OCI-LY3 (cell line): ENCODE measurements around the gene BRD2.
A peak's percentile ranks its signal among the peaks of the same experiment; 100 is the strongest.

Experiments used
- H2AFZ ChIP-seq: fragments of 200-600, 300-600 bp; shearing (Covaris generic); 2 replicates; pipeline ENCODE4 v1.6.0; 2014; ENCODE audit warnings: antibody characterized with exemption, low read depth, low read length
- H3K27ac ChIP-seq: fragments of 200-600, 300-600 bp; sonication (generic); 2 replicates; pipeline ENCODE4 v1.5.1; 2014; ENCODE audit warnings: mild to moderate bottlenecking, low read length, moderate library complexity, mixed read lengths
- H3K27me3 ChIP-seq: fragments of 200-600, 300-600 bp; sonication (generic); 2 replicates; pipeline ENCODE4 v1.6.1; 2014; ENCODE audit warnings: low read depth, low read length, mixed read lengths
- H3K36me3 ChIP-seq: fragments of 200-600, 300-600 bp; sonication (generic); replicated peaks from 2 replicates; pipeline ENCODE3; 2014; ENCODE audit warnings: low read depth, low read length, mixed read lengths
- H3K4me1 ChIP-seq: fragments of 300-600, 200-600 bp; sonication (generic); 2 replicates; pipeline ENCODE4 v1.6.1; 2014; ENCODE audit warnings: low read length, mixed read lengths
- H3K4me2 ChIP-seq: fragments of 200-600, 300-600 bp; sonication (generic); 2 replicates; pipeline ENCODE4 v1.6.1; 2014; ENCODE audit warnings: low read length, mixed read lengths
- H3K4me3 ChIP-seq: fragments of 300-600, 200-600 bp; sonication (generic); 2 replicates; pipeline ENCODE4 v1.5.1; 2014; ENCODE audit warnings: antibody characterized with exemption, mild to moderate bottlenecking, low read length, moderate library complexity
- H3K79me2 ChIP-seq: fragments of 300-600, 200-600 bp; shearing (Covaris generic); 2 replicates; pipeline ENCODE4 v1.6.1; 2014; ENCODE audit warnings: mild to moderate bottlenecking, low read length, mixed read lengths
- H3K9ac ChIP-seq: fragments of 300-600, 200-600 bp; shearing (Covaris generic); 2 replicates; pipeline ENCODE4 v1.6.0; 2014; ENCODE audit warnings: mild to moderate bottlenecking, low read length, moderate library complexity
- H3K9me3 ChIP-seq: fragments of 200-600, 300-600 bp; shearing (Covaris generic); 2 replicates; pipeline ENCODE4 v1.6.1; 2014; ENCODE audit warnings: low read length, mixed read lengths; ENCODE audit not compliant: insufficient read depth
- H4K20me1 ChIP-seq: fragments of 200-600, 300-600 bp; sonication (generic); 2 replicates; pipeline ENCODE4 v1.6.1; 2016; ENCODE audit warnings: low read length, mixed read lengths; ENCODE audit not compliant: insufficient read depth
- EZH2phosphoT487 ChIP-seq: fragments of 200-600 bp; shearing (Covaris generic); IDR thresholded peaks from 2 replicates; pipeline ENCODE4 v1.6.1; 2018; ENCODE audit warnings: antibody characterized with exemption, mixed run types, low read depth
- TF ChIP-seq, protein P1 (sequence below): fragments of 200-600, 300-600 bp; sonication (generic); IDR thresholded peaks from 2 replicates; pipeline ENCODE4 v1.5.1; 2014; ENCODE audit warnings: antibody characterized with exemption, low read length, low read depth

BRD2 gene

DNA sequence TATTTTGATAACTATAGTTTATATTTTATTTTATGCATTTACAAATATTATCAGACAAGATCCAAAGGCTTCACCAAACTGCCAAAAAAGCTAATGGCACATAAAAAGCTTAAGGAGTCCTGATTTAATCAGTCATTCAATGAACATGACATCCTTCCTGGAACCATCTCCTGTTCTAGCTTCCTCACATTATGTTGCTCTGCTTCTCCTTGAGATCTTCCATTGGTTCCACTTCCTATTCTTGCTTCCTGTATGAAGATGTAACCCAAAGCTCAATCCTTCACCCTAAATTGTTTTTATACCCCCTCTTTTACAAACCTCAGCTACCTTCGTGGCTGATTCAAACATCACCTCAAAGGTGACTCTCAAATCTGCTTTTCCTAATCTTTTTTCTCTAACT lies 4.5 kb upstream of the BRD2 start:
- no peaks in the 10 kb centered on the region for H3K9me3 ChIP-seq
- H3K9ac ChIP-seq: no peak overlapping the region
- H3K27me3 ChIP-seq: no peaks in the 10 kb centered on the region
- H3K27ac ChIP-seq: no peak overlapping the region
- H4K20me1 ChIP-seq: peaks cover 27% of the 10 kb centered on the region
- peak overlapping the region; percentile 25; the same call in 1 of the 2 replicates for H3K4me2 ChIP-seq
- H2AFZ ChIP-seq: no peak overlapping the region
- TF ChIP-seq, protein P1, sequence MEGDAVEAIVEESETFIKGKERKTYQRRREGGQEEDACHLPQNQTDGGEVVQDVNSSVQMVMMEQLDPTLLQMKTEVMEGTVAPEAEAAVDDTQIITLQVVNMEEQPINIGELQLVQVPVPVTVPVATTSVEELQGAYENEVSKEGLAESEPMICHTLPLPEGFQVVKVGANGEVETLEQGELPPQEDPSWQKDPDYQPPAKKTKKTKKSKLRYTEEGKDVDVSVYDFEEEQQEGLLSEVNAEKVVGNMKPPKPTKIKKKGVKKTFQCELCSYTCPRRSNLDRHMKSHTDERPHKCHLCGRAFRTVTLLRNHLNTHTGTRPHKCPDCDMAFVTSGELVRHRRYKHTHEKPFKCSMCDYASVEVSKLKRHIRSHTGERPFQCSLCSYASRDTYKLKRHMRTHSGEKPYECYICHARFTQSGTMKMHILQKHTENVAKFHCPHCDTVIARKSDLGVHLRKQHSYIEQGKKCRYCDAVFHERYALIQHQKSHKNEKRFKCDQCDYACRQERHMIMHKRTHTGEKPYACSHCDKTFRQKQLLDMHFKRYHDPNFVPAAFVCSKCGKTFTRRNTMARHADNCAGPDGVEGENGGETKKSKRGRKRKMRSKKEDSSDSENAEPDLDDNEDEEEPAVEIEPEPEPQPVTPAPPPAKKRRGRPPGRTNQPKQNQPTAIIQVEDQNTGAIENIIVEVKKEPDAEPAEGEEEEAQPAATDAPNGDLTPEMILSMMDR: no peak
- TF ChIP-seq EZH2phosphoT487: no peak
- peaks cover 92% of the 10 kb centered on the region for H3K79me2 ChIP-seq
- peaks cover 37% of the 10 kb centered on the region for H3K4me1 ChIP-seq
- no peak overlapping the region for H3K4me3 ChIP-seq
- H3K36me3 ChIP-seq: peaks cover 12% of the 10 kb centered on the region

- H3K9me3 ChIP-seq: no peaks in the 10 kb centered on the region
- peaks cover 92% of the 10 kb centered on the region for H3K79me2 ChIP-seq
- H3K4me1 ChIP-seq: peaks cover 37% of the 10 kb centered on the region
- H3K36me3 ChIP-seq: peaks cover 14% of the 10 kb centered on the region
- no peak for TF ChIP-seq EZH2phosphoT487
- TF ChIP-seq, protein P1: no peak
- no peaks in the 10 kb centered on the region for H3K27me3 ChIP-seq
- no peak overlapping the region for H3K9ac ChIP-seq
- H3K4me3 ChIP-seq: no peak overlapping the region
- peaks cover 27% of the 10 kb centered on the region for H4K20me1 ChIP-seq
- H3K4me2 ChIP-seq: no peak overlapping the region
- H3K27ac ChIP-seq: no peak overlapping the region
- H2AFZ ChIP-seq: no peak overlapping the region
Observed at GRCh38 chr6:32964776-32965175, 3.6 kb upstream of the BRD2 start.

DNA sequence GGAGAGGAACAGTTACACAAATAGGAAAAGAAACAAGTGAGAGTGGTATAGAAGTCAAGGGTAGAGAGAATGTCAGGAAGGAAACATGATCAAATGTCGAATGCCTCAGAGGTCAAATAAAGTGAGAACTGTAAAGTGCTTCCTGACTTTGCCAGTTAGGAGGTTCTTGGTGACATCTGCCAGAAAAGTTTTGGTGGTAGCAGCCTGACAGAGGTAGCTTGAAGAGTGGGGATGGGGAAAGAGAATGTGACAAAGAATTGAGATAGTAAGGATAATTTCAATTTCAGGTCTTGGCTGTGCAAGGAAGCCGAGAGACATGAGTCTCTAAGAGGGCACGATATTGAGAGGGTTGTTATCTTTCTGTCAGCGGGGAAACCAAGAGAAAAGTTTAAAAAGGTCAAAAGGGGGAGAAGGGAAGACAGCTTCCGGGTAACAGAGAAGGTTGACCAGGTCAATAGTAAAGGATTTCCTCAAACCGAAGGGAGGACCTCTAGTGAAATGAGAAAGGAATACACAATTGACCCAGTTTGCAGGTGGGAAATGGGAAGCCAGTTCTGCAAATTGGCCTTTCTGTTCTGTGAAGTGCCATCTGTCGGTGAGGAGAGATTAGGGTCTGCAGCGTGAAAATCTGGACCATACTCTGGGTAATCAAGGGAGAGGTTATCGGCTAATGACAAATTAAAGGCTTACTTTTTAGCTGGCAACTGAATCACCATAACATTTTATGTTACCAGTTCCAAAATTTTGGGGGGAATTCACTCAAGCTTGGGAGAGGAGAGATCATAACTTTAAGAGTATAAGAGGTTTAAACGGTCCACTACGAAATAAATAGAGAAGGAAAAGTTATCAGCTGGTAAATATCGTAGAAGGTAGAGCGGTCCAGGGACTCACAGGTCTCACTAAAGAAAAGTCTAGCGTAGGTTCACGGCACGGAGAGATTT lies 973 bp upstream of the BRD2 start:
- Histone ChIP-seq H2AFZ (no peak overlapping the region), H3K79me2 (peaks cover 85% of the 10 kb centered on the region), H3K4me2 (peak overlapping the region; percentile 80), H4K20me1 (peaks cover 24% of the 10 kb centered on the region), H3K4me3 (peak overlapping the region; percentile 89), H3K9me3 (no peaks in the 10 kb centered on the region; the same call in 1 of the 2 replicates), H3K36me3 (peaks cover 20% of the 10 kb centered on the region), H3K9ac (peak overlapping the region; percentile 100), H3K27ac (peak overlapping the region; percentile 99), H3K27me3 (no peaks in the 10 kb centered on the region), H3K4me1 (peaks cover 31% of the 10 kb centered on the region)
- TF ChIP-seq, protein P1: peak; percentile 65
- no peak for TF ChIP-seq EZH2phosphoT487

GRCh38 chr6:32968867-32969684 lies 682 bp downstream of the BRD2 start:
- H4K20me1 ChIP-seq: peaks cover 37% of the 10 kb centered on the region
- H2AFZ ChIP-seq: no peak overlapping the region
- H3K4me3 ChIP-seq: peak overlapping the region; percentile 89
- peaks cover 20% of the 10 kb centered on the region for H3K4me1 ChIP-seq
- H3K9me3 ChIP-seq: no peaks in the 10 kb centered on the region; the same call in 1 of the 2 replicates
- H3K27ac ChIP-seq: peak overlapping the region; percentile 99
- no peak for TF ChIP-seq EZH2phosphoT487
- TF ChIP-seq, protein P1: no peak
- peak overlapping the region; percentile 100 for H3K9ac ChIP-seq
- H3K4me2 ChIP-seq: peak overlapping the region; percentile 94
- H3K36me3 ChIP-seq: peaks cover 36% of the 10 kb centered on the region
- peaks cover 85% of the 10 kb centered on the region for H3K79me2 ChIP-seq
- H3K27me3 ChIP-seq: no peaks in the 10 kb centered on the region
